Measurements from ENCODE around the gene RGL1.

GRCh38 chr1:183926983-183927382 is 122.1 kb downstream of the RGL1 start:
- TF ChIP-seq CTCF (IDR thresholded peaks at IDR 0.05): no peak
- TF ChIP-seq POLR2A (IDR thresholded peaks at IDR 0.05): no peak
